GM18951 (cell line): ENCODE measurements around the gene KCTD16.

Experiments used
- POLR2A ChIP-seq: IDR thresholded peaks from 4 replicates; pipeline ENCODE4 v1.6.1; 2011; ENCODE audit warnings: mild to moderate bottlenecking; ENCODE audit not compliant: insufficient read length, insufficient read depth; ENCODE audit errors: extremely low read depth
- in situ Hi-C: fragments of 300-500 bp; cut with MboI; formaldehyde crosslinking; loops from one replicate; pipeline ENCODE4 v1.12.0; 2022; ENCODE audit warnings: low sequenced_read_pairs, mixed read lengths, inconsistent platforms; ENCODE audit not compliant: unreplicated experiment

Gene KCTD16

GRCh38 chr5:144367991-144368390 is 197.3 kb downstream of the KCTD16 start:
- TF ChIP-seq POLR2A, result no peak
- in situ Hi-C loops, result no loop called here

- in situ Hi-C loops, result no loop called here
- TF ChIP-seq POLR2A, result no peak
Measured at GRCh38 chr5:144368556-144368955, 197.9 kb downstream of the KCTD16 start.

GRCh38 chr5:144369006-144369405 is 198.3 kb downstream of the KCTD16 start:
- in situ Hi-C loops, result no loop called here
- TF ChIP-seq POLR2A, result no peak

GRCh38 chr5:144370273-144370672 is 199.6 kb downstream of the KCTD16 start:
- no peak for TF ChIP-seq POLR2A
- in situ Hi-C loops, result no loop called here

GRCh38 chr5:144374637-144375036 is 204.0 kb downstream of the KCTD16 start:
- in situ Hi-C loops, result no loop called here
- no peak for TF ChIP-seq POLR2A

- no peak for TF ChIP-seq POLR2A
- in situ Hi-C loops, result no loop called here
Measured at GRCh38 chr5:144377207-144377606, 206.5 kb downstream of the KCTD16 start.

GRCh38 chr5:144378681-144379080 is 208.0 kb downstream of the KCTD16 start:
- in situ Hi-C loops, result no loop called here
- no peak for TF ChIP-seq POLR2A

GRCh38 chr5:144385597-144385996 is 214.9 kb downstream of the KCTD16 start:
- in situ Hi-C loops, result no loop called here
- no peak for TF ChIP-seq POLR2A

- TF ChIP-seq POLR2A, result no peak
- in situ Hi-C loops, result no loop called here
Measured at GRCh38 chr5:144386315-144386714, 215.6 kb downstream of the KCTD16 start.

- in situ Hi-C loops, result no loop called here
- no peak for TF ChIP-seq POLR2A
Measured at GRCh38 chr5:144390133-144390532, 219.5 kb downstream of the KCTD16 start.

- no peak for TF ChIP-seq POLR2A
- in situ Hi-C loops, result no loop called here
Measured at GRCh38 chr5:144391044-144391443, 220.4 kb downstream of the KCTD16 start.

GRCh38 chr5:144393641-144394435 is 223.2 kb downstream of the KCTD16 start:
- in situ Hi-C loops, result no loop called here
- no peak for TF ChIP-seq POLR2A

GRCh38 chr5:144395704-144396103 is 225.0 kb downstream of the KCTD16 start:
- in situ Hi-C loops, result no loop called here
- no peak for TF ChIP-seq POLR2A

GRCh38 chr5:144403058-144403457 is 232.4 kb downstream of the KCTD16 start:
- in situ Hi-C loops, result no loop called here
- TF ChIP-seq POLR2A, result no peak
